ENCODE results near the gene TESPA1. TPM values are rescaled to one million over a fixed set of nuclear protein-coding genes. Genes with fewer than 3 reads are reported as not detected.
A peak's percentile ranks its signal among the peaks of the same experiment; 100 is the strongest.
"Not testable (repeated sequence)": the region's sequence is repeated elsewhere in the genome, so short reads cannot be mapped to it uniquely, and the experiment has no call there.

TESPA1 gene
- total RNA-seq, 4 donors from 2014 or later, result 1.2 to 9.6 (median 4.5) TPM

- Histone ChIP-seq H3K4me1 (peaks cover 0 to 3% (median 0%) of the 10 kb centered on the region in 4 donors), H3K4me3 (no peak overlapping the region), H3K27me3 (no peaks in the 10 kb centered on the region), H3K36me3 (no peaks in the 10 kb centered on the region), H3K27ac (peak overlapping the region in 1 of 4 donors; percentile 28), H3K9me3 (no peaks in the 10 kb centered on the region)
- DNase-seq, result peak; percentile 41 to 76 (median 52)
- TF ChIP-seq POLR2A (IDR thresholded peaks at IDR 0.05) (no peak), CTCF (IDR thresholded peaks at IDR 0.05) (no peak)
Measured at GRCh38 chr12:54988402-54989054, 4.0 kb upstream of the TESPA1 start.

GRCh38 chr12:54987611-54988231 is 3.2 kb upstream of the TESPA1 start:
- Histone ChIP-seq H3K27me3 (no peaks in the 10 kb centered on the region), H3K4me3 (no peak overlapping the region), H3K4me1 (peaks cover 0 to 3% (median 0%) of the 10 kb centered on the region in 4 donors), H3K27ac (no peak overlapping the region), H3K36me3 (no peaks in the 10 kb centered on the region), H3K9me3 (no peaks in the 10 kb centered on the region)
- TF ChIP-seq POLR2A (IDR thresholded peaks at IDR 0.05) (no peak), CTCF (IDR thresholded peaks at IDR 0.05) (no peak)
- no peak for DNase-seq

- H3K4me1 ChIP-seq, H3K27me3 ChIP-seq, H3K27ac ChIP-seq, H3K4me3 ChIP-seq, DNase-seq, H3K9me3 ChIP-seq, H3K36me3 ChIP-seq: not testable (repeated sequence)
Measured at GRCh38 chr12:54986773-54987172, 2.2 kb upstream of the TESPA1 start.

DNA sequence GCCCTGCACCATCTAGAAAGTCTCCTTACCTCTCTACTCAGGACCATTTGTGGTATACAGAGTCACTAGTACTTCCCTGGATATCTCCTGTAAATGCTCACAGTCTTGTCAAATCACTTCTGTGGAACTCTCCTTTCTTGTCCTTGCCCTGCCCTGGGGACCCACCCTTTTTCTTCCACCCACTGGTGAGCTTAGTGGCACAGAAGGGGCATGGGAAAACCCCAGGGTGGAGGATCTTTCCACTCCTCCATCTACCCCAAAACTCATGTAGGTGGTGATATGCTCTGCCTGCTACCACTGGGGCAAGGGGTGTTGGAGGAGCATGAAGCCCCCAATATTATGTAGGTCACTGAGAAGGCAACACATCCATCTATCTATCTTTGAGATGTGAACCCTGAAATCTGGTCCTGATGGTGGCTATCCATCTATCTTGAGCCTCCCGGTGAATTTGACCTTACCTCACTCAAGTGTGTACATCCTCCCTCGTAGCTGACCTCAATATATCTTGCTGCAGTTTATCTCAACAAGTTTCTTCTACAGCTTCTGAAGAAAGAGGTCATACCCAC is 943 bp downstream of the TESPA1 start:
- Histone ChIP-seq H3K9me3 (no peaks in the 10 kb centered on the region), H3K4me3 (peak overlapping the region; percentile 4 to 30 (median 24)), H3K27ac (peak overlapping the region; percentile 49 to 74 (median 66)), H3K36me3 (no peaks in the 10 kb centered on the region), H3K4me1 (no peaks in the 10 kb centered on the region), H3K27me3 (no peaks in the 10 kb centered on the region)
- TF ChIP-seq CTCF (IDR thresholded peaks at IDR 0.05) (no peak), POLR2A (IDR thresholded peaks at IDR 0.05) (no peak)
- no peak for DNase-seq

- no peaks in the 10 kb centered on the region for H3K4me1 ChIP-seq
- no peak for DNase-seq
- no peaks in the 10 kb centered on the region for H3K9me3 ChIP-seq
- peak overlapping the region in 2 of 4 donors; percentile 31 to 39 for H3K27ac ChIP-seq
- H3K4me3 ChIP-seq, result no peak overlapping the region
- H3K27me3 ChIP-seq, result no peaks in the 10 kb centered on the region
- no peaks in the 10 kb centered on the region for H3K36me3 ChIP-seq
- TF ChIP-seq POLR2A (IDR thresholded peaks at IDR 0.05) (no peak), CTCF (IDR thresholded peaks at IDR 0.05) (no peak)
Measured at GRCh38 chr12:54981796-54982195, 2.8 kb downstream of the TESPA1 start.

DNA sequence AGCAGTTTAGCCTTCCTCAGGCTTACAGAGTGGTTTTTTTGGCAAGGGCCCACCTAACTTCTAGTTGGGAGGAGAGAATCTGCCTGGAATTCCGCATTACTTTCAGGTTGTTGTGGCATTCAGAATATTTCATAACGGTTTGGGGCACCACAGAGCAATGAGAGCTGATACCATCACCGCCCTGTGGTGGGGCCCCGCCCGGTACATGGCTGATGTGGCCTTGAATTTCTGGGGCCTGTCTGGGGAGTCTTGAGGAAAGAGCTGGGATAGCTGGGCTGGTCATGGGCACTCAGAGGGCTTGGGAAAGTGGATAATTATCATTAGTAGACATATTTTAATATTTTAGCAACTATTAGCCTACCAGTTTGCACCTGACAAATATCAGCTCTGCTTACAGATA is 4.2 kb downstream of the TESPA1 start:
- Histone ChIP-seq H3K27me3 (no peaks in the 10 kb centered on the region), H3K4me1 (no peaks in the 10 kb centered on the region), H3K36me3 (no peaks in the 10 kb centered on the region), H3K27ac (peak overlapping the region in 3 of 4 donors; percentile 1 to 46 (median 16)), H3K9me3 (no peaks in the 10 kb centered on the region), H3K4me3 (no peak overlapping the region)
- TF ChIP-seq POLR2A (IDR thresholded peaks at IDR 0.05) (no peak), CTCF (IDR thresholded peaks at IDR 0.05) (no peak)
- no peak for DNase-seq
